ENCODE measurements around the gene CAT.

Gene CAT

DNA sequence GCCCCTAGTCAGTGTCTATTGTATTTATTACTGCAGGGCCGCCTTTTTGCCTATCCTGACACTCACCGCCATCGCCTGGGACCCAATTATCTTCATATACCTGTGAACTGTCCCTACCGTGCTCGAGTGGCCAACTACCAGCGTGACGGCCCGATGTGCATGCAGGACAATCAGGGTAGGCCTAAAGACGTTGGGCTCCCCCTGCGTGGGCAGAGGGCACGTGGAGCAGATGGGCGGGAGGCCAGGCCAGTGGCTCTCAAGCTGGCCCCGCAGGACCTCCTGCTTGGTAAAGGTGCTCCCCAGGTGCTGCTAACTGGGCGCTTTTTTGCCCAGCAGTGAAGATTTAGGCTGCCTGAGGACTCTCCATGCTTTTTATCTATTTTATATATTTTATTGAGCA lies 22.5 kb downstream of the CAT start:
- no peak for ATAC-seq
- no peak for TF ChIP-seq PPARA (CRISPR knock-in tag; IDR thresholded peaks at IDR 0.05; ENCODE audit: borderline replicate concordance)
- no peak for TF ChIP-seq GLIS3 (CRISPR knock-in tag; IDR thresholded peaks at IDR 0.05)
- TF ChIP-seq ZNF70 (CRISPR knock-in tag; IDR thresholded peaks at IDR 0.05) = no peak
- TF ChIP-seq RARB (CRISPR knock-in tag; IDR thresholded peaks at IDR 0.05) = no peak
- no peak for TF ChIP-seq ZFP30 (CRISPR knock-in tag; IDR thresholded peaks at IDR 0.05)
- TF ChIP-seq TSHZ2 (CRISPR knock-in tag; IDR thresholded peaks at IDR 0.05) = no peak
- no peak for TF ChIP-seq CSDC2 (CRISPR knock-in tag; IDR thresholded peaks at IDR 0.05)
- TF ChIP-seq ARNTL (CRISPR knock-in tag; IDR thresholded peaks at IDR 0.05; ENCODE audit: borderline replicate concordance, low read depth) = no peak
- TF ChIP-seq, protein P1, sequence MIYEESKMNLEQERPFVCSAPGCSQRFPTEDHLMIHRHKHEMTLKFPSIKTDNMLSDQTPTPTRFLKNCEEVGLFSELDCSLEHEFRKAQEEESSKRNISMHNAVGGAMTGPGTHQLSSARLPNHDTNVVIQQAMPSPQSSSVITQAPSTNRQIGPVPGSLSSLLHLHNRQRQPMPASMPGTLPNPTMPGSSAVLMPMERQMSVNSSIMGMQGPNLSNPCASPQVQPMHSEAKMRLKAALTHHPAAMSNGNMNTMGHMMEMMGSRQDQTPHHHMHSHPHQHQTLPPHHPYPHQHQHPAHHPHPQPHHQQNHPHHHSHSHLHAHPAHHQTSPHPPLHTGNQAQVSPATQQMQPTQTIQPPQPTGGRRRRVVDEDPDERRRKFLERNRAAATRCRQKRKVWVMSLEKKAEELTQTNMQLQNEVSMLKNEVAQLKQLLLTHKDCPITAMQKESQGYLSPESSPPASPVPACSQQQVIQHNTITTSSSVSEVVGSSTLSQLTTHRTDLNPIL (CRISPR knock-in tag; IDR thresholded peaks at IDR 0.05; ENCODE audit: low read depth) = no peak
- no peak for TF ChIP-seq ZNF565 (CRISPR knock-in tag; conservative IDR thresholded peaks at IDR 0.05; ENCODE audit: low read depth)
- TF ChIP-seq BACH2 (CRISPR knock-in tag; IDR thresholded peaks at IDR 0.05; ENCODE audit: borderline replicate concordance) = no peak
- TF ChIP-seq ZC3H10 (CRISPR knock-in tag; IDR thresholded peaks at IDR 0.05) = no peak

DNA sequence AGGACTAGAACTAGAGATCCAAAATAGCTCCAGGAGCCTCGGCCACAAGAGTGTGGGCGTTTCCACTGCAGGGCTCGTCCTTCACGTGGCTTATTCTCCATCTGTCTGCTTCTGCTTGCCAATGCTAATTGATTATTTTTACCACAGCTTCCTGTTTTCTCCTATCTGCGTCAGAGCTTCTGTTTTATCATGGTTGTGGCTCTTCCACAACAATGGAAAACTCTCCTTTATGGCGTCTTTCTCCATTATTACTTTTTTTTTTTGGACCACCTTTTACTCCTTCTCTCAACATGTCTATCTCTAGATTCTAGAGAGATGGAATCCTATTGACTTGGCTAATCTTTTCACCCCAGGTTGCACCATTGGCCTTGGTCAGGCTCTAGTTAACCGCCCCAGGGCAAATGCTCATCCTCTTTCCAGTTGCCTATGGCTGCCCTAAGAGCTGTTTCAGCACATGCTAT lies 25.9 kb downstream of the CAT start:
- TF ChIP-seq ZNF70 (CRISPR knock-in tag; IDR thresholded peaks at IDR 0.05) = no peak
- TF ChIP-seq, protein P2, sequence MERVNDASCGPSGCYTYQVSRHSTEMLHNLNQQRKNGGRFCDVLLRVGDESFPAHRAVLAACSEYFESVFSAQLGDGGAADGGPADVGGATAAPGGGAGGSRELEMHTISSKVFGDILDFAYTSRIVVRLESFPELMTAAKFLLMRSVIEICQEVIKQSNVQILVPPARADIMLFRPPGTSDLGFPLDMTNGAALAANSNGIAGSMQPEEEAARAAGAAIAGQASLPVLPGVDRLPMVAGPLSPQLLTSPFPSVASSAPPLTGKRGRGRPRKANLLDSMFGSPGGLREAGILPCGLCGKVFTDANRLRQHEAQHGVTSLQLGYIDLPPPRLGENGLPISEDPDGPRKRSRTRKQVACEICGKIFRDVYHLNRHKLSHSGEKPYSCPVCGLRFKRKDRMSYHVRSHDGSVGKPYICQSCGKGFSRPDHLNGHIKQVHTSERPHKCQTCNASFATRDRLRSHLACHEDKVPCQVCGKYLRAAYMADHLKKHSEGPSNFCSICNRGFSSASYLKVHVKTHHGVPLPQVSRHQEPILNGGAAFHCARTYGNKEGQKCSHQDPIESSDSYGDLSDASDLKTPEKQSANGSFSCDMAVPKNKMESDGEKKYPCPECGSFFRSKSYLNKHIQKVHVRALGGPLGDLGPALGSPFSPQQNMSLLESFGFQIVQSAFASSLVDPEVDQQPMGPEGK (CRISPR knock-in tag; IDR thresholded peaks at IDR 0.05; ENCODE audit: borderline replicate concordance) = no peak
- no peak for TF ChIP-seq ZFP3 (CRISPR knock-in tag; IDR thresholded peaks at IDR 0.05)
- TF ChIP-seq CSRNP3 (CRISPR knock-in tag; IDR thresholded peaks at IDR 0.05) = no peak
- no peak for TF ChIP-seq ZNF565 (CRISPR knock-in tag; conservative IDR thresholded peaks at IDR 0.05; ENCODE audit: low read depth)
- no peak for TF ChIP-seq GLIS3 (CRISPR knock-in tag; IDR thresholded peaks at IDR 0.05)
- no peak for TF ChIP-seq ESRRG (CRISPR knock-in tag; IDR thresholded peaks at IDR 0.05)
- no peak for TF ChIP-seq ZNF8 (CRISPR knock-in tag; IDR thresholded peaks at IDR 0.05)
- TF ChIP-seq, protein P1 (CRISPR knock-in tag; IDR thresholded peaks at IDR 0.05; ENCODE audit: low read depth) = no peak
- TF ChIP-seq RARB (CRISPR knock-in tag; IDR thresholded peaks at IDR 0.05) = no peak
- no peak for ATAC-seq

DNA sequence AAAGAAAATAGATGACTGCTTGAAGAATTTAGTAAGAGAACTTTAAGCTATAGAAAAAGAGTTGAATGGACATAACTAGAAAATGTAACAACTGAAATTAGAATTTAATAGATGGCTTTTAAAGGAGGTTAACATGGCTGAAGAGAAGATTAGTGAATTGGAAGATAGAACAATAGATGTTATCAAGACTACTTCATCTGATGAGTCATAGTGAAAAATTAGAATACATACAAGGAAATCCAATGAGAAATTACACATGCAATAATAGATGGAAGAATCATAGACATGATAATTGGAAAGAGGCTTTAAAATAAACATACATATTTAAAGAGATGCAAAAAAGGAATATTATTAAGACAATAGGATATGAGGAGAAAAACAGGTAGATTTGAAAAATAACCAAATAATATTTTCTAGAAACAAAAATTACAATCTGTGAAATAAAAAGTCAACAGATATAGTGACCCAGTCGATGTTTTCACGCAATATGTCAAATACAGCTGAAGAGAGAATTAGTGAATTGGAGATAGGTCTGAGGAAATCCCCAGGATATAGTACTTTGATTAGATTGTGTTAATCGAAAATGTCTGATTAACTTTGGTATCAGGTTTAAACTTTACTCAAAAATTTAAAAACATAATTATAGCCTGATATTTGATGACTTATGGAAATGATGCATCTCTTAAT lies 28.2 kb downstream of the CAT start:
- ATAC-seq = no peak
- TF ChIP-seq, protein P2 (CRISPR knock-in tag; IDR thresholded peaks at IDR 0.05; ENCODE audit: borderline replicate concordance) = no peak
- no peak for TF ChIP-seq GLIS3 (CRISPR knock-in tag; IDR thresholded peaks at IDR 0.05)
- TF ChIP-seq ARNTL (CRISPR knock-in tag; IDR thresholded peaks at IDR 0.05; ENCODE audit: borderline replicate concordance, low read depth) = no peak
- no peak for TF ChIP-seq TSHZ2 (CRISPR knock-in tag; IDR thresholded peaks at IDR 0.05)
- 0 out of 2 replicates have a peak, but pooled peaks have one; percentile 77 for TF ChIP-seq POU6F1 (CRISPR knock-in tag; IDR thresholded peaks at IDR 0.05; ENCODE audit: borderline replicate concordance, low read depth)
- TF ChIP-seq CSDC2 (CRISPR knock-in tag; IDR thresholded peaks at IDR 0.05) = no peak
- no peak for TF ChIP-seq RARB (CRISPR knock-in tag; IDR thresholded peaks at IDR 0.05)
- TF ChIP-seq ISL1 (CRISPR knock-in tag; IDR thresholded peaks at IDR 0.05) = no peak
- no peak for TF ChIP-seq SNAI2 (CRISPR knock-in tag; IDR thresholded peaks at IDR 0.05)
- peak; percentile 99 for TF ChIP-seq ZFP30 (CRISPR knock-in tag; IDR thresholded peaks at IDR 0.05)
- no peak for TF ChIP-seq OSR1 (CRISPR knock-in tag; IDR thresholded peaks at IDR 0.05)
